Activated T-cell treated with anti-CD3 and anti-CD28 coated beads, Interleukin-2, amount 50 U/mL, for 48 hours (primary cell): ENCODE measurements around the gene LYPD4.
A peak's percentile ranks its signal among the peaks of the same experiment; 100 is the strongest.

Experiments
- DNase-seq, 2 experiments: peaks; one replicate each; pipeline ENCODE4 v3.0.0-alpha.2; 2020

Gene LYPD4, protein sequence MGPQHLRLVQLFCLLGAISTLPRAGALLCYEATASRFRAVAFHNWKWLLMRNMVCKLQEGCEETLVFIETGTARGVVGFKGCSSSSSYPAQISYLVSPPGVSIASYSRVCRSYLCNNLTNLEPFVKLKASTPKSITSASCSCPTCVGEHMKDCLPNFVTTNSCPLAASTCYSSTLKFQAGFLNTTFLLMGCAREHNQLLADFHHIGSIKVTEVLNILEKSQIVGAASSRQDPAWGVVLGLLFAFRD

DNA sequence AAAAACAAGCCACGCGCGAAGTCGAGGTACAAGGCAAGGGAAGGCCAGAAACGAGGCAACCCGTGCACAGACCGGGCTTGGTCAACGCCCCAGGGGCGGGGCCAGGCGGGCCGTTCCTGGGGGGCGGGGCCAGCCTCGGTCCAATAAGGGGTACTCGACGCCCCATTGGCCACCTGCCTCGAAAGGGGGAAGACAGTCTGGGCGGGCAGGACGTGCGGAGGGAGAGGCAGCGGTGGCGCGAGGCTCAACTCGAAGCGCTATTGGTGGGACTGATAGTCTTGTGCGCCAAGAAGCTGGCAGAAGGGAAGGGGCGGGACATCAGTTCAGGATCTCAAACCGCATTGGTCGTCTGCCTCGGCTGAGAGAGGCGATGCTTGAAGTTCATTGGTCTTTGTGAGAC lies at the start of gene LYPD4:
LYPD4 (minus strand) TSS at position 83 of the 400 bp plus-strand sequence. CDS start 5,398 bp downstream, outside the sequence.
- DNase-seq = peak; percentile 23 to 26

DNA sequence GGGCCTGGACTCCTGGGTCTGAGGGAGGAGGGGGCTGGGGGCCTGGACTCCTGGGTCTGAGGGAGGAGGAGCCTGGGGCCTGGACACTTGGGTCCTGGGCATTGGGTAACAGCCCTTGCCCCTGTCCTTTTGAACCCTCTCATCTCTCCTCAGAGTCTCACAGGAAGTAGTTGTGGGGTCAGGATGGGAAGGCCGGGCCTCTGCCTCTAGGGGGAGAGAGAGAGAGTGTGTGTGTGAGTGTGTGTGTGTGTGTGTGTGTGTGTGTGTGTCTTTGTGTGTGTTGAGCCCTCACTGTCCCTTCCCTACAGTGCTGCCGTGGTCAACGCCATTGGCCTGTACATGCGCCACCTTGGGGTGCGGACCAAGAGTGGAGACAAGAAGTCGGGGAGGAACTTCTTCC lies 49.4 kb upstream of the LYPD4 start:
- DNase-seq = peak in 1 of 2 experiments; percentile 55

DNA sequence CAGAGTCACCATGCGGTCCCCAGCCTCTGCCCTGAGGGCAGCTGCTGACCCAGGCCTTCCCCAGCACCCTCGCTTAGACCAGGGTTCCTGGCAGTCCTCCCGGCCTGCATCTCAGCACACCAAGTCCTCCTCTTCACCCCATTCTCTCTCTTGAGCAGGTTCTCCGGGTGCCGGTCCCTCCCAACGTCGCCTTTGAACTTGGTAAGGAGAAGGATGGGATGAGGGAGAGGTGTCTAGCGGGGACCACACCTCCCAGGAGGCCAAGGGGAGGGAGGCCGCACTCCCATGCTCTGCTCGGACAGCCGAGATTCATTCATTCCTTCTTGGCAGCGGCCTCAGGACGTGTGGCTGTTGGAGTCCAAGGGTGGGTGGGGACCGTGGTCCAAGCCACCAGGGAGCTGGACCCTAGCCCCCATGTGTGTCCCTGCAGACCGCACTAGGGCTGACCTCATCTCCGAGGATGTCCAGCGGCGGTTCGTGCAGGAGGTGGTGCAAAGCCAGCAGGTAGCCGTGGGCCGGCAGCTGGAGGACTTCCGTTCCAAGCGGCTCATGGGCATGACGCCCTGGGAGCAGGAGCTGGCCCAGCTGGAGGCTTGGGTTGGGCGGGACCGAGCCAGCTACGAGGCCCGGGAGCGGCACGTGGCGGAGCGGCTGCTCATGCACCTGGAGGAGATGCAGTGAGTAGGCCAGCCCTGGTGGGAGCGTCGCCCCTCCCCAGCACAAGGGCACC lies 47.9 kb upstream of the LYPD4 start:
- no peak for DNase-seq

DNA sequence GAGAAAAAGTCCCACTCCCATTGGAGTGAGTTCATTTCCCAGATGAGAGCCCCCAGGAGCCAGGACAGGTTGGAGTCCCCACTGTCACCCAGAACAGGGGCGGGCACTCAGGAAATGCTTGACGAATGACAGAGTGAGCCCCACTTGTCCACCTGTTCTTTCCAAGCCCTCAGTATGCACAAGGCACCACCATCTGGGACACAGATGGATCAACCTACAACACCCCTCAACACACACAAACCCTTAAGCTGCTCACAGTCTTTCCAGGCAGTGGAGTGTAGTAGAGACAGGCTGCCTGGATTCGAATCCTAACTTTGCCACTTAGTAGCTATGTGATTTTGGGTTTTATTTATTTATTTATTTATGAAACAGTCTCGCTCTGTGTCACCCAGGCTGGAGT lies 46.5 kb upstream of the LYPD4 start:
- no peak for DNase-seq

DNA sequence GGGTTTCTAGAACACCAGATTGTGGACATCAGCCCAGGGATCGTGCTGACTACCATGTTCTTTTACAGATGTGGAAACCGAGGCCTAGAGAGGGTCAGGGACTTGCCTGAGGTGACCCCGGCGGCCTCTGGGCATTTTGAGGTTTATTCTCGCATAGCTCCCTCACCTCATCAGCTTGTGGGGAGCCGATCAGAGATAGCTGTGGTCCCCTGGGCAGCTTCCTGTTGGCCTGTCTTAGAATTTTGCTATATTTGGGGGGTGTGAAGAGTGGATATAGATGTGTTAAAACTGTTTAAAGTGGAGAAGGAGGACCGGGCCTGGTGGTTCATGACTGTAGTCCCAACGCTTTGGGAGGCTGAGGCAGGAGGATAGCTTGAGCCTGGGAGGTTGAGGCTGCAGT lies 45.4 kb upstream of the LYPD4 start:
- no peak for DNase-seq

DNA sequence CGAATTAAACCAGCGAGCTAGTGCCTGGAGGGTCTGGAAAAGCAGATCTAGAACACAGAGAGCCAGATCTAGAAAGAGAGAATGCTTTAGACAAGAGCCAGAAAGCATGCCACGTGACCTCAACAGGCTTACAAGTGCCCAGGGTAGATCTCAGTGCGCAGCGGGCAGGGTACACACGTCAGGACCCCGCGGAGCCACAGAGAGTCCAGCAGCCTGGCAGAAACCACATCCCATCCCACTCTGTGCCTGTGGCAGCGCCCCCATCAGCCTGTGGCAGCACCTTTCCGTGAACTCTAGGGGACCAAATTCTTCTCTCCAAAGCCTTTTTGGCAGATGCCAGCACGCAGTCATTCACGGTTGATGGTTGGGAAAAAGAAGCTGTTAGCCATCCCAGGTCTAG lies 44.4 kb upstream of the LYPD4 start:
- peak in 1 of 2 experiments; percentile 40 for DNase-seq

DNA sequence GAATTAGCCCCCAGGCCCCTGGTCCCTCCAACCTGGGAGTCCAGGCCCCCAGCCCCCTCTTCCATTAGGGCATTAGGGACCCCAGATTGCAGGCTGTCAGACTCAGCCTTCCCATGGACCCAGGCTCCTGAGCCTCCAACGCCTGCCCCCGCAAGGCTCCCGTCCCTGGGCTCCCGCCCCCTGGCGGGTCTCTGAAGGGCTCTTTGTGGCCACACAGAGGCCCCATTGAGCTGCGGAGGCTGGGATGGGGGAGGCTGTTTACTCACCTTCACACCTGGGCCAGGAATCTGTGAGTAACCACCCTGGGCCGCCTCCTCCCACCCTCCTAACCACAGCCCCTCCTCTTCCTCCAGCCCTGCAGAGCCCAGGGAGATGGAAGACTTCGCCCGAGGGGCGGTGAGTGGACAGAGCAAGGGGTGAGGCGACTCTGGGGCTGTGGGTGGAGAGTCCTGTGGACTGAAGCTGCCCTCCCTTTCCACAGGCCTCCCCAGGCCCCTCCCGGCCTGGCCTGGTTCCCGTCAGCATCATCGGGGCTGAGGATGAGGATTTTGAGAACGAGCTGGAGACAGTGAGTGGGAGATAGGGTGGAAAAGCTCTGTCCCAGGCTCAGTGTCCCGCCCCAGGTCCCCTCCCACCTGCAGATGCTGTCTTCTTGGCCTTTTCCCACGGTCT lies 43.4 kb upstream of the LYPD4 start:
- DNase-seq = peak; percentile 89 to 91

DNA sequence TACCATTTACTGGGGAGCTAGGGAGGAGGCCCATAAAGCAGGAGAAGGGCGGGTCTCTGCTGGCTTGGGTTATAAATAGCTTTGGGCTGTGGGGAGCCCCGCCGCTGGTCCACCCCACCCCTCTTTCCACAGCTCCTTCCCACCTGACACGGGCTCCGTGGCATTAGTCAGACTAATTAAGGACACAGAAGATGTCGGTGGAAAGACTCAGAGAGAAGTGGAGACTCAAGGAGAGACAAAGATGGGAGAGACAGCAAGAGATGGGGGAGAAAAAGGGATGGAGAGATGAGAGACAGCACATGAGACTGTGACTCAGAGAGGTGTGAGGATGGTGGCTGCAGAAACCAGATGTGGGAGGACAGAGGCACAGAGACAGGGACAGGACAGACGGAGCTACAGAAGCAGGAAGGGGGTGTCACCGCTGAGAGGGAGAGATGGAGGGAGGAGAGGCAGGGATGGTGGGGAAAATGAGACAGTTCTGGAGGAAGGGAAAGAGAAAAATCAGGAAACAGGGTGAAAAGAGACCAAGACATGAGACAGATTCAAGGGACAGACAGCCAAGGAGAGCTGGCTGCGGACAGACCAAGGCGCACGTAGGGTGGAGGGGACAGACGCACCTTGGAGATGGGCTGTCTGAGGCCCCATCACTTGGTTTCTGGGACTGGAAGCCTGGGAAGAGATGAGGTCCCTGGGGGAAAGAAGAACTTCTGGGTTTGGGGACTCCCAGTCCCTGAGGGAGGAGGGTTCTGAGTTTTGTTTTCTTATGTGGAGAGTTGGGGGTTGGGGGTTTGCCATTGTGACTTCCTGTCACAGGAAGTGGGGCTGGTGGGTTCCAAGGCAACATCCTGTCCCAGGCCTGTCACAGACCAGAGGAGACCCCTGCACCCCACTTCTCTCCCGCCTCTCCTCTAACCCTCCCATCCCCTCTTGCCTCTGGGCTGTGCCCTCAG lies 42.6 kb upstream of the LYPD4 start:
- peak in 1 of 2 experiments; percentile 76 for DNase-seq

DNA sequence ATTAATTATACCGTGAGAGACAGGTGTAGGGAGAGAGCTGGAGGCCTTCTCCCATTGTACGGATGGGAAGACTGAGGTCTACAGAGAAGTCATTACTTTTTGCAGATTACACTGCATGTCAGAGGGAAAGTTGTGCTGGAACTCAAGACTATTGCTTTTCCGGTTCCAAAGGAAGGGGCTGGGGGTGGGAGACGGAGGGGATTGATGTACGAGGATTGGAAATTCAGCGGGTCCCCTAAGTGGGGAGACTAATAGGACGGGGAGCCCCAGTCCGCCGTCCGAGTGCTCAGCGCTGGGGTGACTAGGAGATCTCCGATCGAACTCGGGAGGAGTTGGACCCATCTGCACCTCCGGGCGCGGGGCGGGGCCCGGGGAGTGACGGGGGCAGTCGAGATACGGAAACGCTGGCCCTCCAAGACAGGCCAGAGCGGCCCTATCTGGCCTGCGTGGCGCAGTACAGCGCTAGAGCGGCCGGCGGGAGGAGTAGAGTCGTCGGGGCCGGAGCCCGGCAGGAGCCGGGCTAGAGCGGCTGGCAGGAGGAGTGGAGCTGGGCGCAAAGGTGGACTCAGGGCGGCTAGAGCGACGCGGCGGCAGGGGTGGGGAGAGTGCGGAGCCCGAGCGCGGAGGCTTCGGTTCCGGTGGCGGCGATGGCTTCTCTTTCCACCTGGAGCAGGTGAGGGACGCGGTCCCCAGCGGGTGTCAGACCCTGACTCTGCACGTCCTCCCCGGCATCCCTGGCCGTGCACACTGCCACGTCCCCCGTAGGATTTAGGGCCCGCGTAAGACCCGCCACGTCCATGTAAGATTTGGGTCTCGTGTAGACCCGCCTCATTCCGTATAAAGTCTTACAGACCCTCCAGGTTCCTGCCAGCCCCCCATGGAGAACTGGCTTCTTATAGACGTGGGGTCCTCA lies 39.6 kb upstream of the LYPD4 start:
- peak; percentile 94 to 95 for DNase-seq

DNA sequence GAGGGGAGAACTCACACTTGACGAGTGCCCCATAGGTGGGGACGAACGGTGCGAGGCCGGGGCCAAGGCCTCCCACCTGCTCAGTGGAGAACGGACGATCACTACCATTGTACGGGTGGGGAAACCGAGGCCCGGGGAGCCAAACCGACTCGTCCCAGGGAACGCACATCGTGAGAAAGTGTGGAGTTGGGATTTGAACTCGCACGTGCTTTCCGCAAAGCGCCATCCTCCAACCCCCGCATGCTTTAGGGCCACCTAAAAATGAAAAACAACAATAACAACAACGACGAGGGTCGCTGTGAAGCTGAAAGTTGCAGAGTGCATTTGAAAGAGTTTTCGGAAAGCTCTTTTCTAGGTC lies 39.0 kb upstream of the LYPD4 start:
- DNase-seq = peak in 1 of 2 experiments; percentile 58

DNA sequence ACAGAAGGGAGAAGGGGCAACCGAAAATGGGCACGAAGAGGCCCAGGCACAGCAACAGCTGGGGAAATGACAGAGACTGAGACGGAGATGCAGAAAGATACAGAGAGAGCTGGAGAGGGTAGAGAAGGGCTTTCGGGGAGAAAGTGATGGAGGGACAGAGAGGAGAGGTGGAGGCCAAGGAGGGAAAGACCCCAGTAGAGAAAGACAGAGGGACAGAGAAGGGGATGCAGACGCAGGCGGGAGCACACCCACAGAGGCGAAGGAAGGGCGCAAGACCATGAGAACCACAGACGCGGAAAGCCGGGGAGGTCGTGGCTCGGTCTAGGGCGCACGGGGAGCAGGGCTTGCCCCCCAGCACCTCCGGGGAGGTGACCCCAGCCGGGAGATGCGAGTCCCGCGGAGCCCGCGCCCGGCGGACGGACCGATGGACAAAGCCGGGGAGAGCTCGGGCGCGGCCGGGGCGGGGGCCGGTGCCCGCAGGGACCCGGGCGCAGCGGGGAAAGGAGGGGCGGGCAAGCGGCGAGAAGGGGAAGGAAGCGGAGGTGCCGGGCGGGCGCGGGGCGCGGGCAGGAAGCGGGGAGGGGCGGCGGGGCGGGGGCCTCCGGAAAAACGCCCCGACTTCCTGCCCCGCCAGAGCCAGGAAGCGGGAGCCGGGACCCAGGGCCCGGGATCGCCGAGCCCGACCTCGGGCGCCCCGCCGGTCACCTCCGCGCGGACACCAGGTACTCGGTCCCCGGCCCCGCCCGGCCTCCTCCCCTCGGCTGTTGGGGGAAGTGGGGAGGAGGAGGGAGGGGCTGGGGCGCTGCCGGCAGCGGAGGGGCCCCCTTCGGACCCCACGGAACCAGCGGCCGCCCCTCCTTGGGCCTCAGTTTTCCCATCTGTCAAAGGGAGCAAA lies 38.3 kb upstream of the LYPD4 start, which contains the start of gene ARHGEF1:
ARHGEF1 (plus strand) TSS at position 617 of the 895 bp plus-strand sequence. CDS start 4,899 bp downstream, outside the sequence.
- peak; percentile 66 to 77 for DNase-seq

DNA sequence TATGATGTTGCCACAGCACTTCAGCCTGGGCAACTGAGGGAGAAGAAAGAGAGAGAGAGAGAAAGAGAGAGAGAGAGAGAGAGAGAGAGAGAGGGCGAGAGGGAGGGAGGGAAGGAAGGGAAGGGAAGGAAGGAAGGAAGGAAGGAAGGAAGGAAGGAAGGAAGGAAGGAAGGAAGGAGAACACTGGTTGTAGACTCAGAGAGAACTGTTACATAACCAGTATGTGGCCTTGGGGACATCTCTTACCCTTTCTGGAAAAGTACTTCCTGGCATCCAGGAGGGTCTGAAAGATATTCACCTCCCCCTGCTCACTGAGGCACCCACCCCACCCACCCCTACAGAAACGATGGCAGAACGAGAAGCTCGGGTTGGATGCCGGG lies 35.8 kb upstream of the LYPD4 start:
- DNase-seq = no peak

DNA sequence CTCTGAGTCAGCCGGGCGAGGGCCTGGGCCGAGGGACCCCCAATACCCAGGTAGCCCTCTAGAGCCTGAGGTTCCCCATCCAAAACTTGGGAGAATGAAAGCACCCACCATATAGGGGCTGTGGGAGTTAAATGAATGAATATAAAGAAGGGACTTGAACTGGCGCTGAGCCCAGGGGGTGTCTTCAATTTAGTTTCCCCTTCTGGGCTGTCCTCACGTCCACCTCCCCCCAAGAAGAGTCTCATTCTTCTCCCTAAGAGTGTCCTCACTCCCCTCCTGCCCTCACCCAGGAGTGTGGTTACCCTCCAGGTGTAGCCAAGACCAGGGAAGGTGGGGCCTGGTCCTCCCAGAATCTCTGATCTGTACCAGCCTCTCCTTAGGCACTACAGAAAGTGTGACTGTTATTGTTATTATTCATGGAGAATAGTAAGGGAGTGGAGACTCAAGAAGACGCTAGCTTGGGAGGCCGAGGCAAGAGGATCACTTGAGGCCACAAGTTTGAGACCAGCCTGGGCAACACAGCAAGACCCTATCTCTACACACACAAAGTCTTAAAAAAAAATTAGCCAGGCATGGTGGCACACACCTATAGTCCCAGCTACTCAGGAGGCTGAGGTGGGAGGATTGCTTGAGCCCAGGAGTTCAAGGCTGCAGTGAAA lies 35.3 kb upstream of the LYPD4 start:
- peak in 1 of 2 experiments; percentile 15 for DNase-seq

DNA sequence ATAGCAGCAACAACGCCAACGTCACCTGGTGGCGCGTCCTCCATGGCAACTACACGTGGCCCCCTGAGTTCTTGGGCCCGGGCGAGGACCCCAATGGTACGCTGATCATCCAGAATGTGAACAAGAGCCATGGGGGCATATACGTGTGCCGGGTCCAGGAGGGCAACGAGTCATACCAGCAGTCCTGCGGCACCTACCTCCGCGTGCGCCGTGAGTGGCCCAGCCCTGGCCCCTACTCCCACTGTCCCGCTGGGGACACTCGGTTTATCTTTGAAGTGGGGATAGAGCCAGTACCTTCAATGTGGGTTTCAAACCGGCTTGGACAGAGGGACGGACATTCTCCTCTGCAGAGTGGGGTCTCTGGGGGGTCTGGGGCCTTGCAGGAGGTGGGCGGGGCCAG lies 34.6 kb upstream of the LYPD4 start:
- DNase-seq = peak in 1 of 2 experiments; percentile 14

DNA sequence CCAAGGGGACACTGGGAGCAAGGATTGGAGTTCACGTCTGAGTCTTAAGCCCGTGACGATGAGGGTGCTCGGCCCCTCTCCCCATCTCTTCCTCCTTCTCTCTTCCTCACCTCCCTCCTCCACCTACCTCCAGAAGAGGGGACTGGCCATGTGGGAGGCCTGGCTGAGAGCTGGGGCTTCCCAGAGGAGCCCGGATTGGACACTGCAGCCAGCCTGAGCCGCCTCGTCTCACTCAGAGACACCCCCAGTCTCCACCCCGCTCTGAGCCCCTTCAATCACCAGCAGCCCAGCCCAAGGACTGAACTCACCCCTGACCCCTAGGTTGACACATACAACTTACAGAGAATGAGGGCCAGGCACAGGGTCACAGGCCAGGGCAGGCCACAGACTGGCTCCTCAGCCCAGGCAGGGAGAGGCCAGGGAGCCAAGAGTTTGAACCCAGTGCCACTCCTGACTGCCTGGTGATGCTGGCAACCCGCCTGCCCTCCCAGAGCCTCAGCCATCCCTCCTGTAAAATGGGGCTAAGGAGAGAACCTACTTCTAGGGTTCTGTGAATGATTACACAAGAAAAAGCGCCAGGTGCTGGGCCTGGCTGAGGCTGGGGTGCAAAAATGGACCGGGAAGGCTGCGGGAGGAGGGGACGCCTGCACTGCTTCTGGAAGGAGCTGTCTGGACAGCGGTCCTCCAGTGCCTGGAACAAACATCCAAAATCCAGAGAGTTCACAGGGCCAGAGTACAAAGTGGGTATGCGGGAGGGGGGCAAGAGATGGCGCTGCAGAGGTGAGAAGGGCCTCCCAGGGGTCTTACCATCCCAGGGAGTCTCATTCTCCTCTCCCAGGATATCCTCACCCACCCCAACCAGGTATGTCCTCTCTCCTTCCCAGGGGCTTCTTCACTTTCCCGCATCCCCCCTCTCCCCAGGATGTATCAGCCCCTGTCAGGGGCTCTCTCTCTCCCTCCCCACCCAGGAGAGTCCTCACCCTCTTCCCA lies 33.7 kb upstream of the LYPD4 start:
- no peak for DNase-seq

DNA sequence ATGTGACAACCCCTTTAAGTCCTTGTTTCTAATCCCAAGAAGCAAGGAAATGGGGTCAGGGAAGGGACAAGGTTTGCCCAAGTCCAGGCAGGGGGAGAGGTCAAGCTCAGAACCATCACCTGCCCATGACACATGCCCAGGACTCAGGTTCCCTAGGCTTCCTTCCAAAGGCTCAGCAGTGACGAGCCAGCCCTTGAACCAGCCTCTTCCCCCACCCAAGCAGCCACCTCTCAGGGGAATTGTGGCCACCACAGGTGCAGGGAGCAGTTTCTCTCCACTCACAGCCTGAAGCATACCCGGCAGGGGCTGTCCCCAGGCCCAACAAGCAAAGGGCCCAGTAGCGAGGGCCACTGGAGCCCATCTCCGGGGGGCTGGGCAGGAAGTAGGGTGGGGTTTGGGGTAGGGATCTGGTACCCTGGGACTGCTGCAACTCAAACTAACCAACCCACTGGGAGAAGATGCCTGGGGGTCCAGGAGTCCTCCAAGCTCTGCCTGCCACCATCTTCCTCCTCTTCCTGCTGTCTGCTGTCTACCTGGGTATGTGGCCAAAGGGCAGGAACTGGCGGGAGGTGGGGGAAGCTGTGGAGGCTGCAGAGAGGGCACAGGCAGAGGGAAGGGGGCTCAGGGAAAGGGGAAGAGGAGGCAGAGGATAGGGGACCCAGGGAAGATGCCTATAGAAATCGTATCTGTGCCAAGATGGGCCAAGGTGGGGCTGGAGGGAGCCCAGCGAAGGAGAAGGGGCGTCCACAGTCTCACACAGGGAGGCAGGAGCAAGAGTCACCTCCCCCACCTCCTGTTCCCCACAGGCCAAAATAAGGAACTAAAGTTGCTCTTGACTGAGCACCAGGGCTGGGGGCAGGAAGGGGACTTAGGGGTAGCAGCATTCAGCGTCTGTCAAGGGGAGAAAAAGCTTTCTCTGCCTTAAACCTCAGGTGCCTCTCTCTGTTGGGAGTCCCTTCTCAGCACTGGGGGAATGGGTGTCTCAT lies 32.7 kb upstream of the LYPD4 start, which contains the start of gene CD79A:
CD79A (plus strand) TSS at position 433 of the 986 bp plus-strand sequence; CDS start at position 459, 26 bp downstream.
- DNase-seq = peak in 1 of 2 experiments; percentile 45

DNA sequence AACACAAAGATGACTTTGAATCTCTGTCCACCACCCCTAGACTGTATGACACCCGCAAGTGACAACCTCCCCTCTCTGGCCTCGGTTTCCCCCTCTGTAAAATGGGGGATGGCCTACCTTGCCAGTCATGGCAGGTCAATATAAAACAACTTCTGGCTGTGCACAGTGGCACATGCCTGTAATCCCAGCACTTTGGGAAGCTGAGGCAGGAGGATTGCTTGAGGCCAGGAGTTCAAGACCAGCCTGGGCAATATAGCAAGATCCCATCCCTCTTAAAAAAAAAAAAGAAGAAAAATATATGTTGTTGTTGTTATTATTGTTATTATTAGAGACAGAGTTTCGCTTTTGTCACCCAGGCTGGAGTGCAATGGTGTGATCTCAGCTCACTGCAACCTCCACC lies 31.5 kb upstream of the LYPD4 start:
- peak in 1 of 2 experiments; percentile 28 for DNase-seq
